ENCODE data around the gene IL31RA.

DNA sequence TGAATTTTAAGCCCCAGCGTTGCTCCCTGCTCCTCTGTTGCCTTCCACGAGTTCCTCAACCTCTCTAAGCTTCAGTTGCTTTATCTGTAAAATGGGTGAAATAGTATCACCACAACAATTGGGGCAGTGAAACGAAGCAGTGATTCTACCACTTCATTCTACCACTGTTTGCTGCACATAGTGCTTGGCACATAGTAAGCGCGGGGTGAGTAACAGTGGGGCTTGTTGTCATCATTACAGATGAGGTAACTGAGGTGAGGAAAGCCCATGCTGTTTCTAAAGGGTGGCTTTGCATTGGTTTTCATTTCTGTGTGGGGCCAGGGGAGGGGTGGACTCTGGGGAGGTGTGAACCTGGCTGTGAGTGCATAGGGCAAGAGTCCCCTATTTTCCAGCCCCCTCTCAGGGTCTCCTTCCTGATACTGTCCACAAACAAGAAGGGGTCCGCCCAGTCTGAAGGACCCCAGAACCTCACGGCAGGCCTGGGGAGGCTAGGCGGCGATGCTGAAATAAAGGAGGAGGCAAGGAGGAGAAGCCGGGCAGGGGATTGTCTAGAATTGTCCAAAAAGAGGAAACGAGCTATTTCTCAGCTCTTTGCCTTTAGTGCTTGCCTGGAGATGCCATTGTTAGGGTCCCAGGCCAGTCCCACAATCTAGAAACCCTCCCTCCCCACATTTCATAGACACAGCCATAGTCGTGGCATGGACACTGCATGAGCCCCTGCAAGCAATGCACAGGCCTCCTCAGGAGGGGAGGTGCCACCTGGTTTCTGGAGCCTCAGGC is 78.1 kb downstream of the IL31RA start:
- TF ChIP-seq, protein P1, sequence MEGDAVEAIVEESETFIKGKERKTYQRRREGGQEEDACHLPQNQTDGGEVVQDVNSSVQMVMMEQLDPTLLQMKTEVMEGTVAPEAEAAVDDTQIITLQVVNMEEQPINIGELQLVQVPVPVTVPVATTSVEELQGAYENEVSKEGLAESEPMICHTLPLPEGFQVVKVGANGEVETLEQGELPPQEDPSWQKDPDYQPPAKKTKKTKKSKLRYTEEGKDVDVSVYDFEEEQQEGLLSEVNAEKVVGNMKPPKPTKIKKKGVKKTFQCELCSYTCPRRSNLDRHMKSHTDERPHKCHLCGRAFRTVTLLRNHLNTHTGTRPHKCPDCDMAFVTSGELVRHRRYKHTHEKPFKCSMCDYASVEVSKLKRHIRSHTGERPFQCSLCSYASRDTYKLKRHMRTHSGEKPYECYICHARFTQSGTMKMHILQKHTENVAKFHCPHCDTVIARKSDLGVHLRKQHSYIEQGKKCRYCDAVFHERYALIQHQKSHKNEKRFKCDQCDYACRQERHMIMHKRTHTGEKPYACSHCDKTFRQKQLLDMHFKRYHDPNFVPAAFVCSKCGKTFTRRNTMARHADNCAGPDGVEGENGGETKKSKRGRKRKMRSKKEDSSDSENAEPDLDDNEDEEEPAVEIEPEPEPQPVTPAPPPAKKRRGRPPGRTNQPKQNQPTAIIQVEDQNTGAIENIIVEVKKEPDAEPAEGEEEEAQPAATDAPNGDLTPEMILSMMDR (conservative IDR thresholded peaks at IDR 0.05 in 1 of 2, IDR thresholded peaks at IDR 0.05 in 1 of 2; ENCODE audit: extremely low read depth in 1 of 2, insufficient read depth in 1 of 2, low read depth in 1 of 2, low read length in 2 of 2): no peak
- TF ChIP-seq EZH2 (IDR thresholded peaks at IDR 0.05; ENCODE audit: borderline replicate concordance, low read length): no peak

Data from mammary epithelial cell (primary cell).